ENCODE results near the gene EVI2B.

DNA sequence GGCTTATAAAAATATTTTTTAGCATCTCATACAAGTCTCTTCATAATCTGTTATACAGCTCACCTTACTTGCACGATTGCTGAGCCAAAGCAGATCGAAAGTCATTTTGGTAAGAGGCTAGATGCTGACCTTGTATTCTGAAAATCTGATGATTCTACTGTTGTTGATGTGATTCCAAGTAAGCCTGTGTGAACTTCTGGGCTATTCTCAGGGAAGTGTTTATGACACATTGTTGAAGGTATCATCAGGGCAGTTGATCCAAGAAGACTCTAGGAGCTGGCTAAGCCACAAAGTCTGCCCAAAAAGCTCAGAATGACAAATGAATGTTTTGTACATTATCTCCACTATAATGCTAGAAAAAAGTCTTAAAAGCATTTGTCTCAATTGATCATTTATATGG, 32.8 kb downstream of the EVI2B start:
- TF ChIP-seq, protein P1, sequence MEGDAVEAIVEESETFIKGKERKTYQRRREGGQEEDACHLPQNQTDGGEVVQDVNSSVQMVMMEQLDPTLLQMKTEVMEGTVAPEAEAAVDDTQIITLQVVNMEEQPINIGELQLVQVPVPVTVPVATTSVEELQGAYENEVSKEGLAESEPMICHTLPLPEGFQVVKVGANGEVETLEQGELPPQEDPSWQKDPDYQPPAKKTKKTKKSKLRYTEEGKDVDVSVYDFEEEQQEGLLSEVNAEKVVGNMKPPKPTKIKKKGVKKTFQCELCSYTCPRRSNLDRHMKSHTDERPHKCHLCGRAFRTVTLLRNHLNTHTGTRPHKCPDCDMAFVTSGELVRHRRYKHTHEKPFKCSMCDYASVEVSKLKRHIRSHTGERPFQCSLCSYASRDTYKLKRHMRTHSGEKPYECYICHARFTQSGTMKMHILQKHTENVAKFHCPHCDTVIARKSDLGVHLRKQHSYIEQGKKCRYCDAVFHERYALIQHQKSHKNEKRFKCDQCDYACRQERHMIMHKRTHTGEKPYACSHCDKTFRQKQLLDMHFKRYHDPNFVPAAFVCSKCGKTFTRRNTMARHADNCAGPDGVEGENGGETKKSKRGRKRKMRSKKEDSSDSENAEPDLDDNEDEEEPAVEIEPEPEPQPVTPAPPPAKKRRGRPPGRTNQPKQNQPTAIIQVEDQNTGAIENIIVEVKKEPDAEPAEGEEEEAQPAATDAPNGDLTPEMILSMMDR (conservative IDR thresholded peaks at IDR 0.05; ENCODE audit: low read depth, low read length): no peak
- no peak for TF ChIP-seq POLR2A (IDR thresholded peaks at IDR 0.05; ENCODE audit: low read depth, low read length)
- TF ChIP-seq MAZ (IDR thresholded peaks at IDR 0.05; ENCODE audit: borderline replicate concordance, low read depth, low read length): no peak
- TF ChIP-seq BHLHE40 (IDR thresholded peaks at IDR 0.05; ENCODE audit: low read depth, low read length): no peak
- no peak for TF ChIP-seq RCOR1 (IDR thresholded peaks at IDR 0.05; ENCODE audit: insufficient replicate concordance, low read length)
- no peak for TF ChIP-seq MAFK (IDR thresholded peaks at IDR 0.05; ENCODE audit: low read depth, low read length)
